HFF-Myc (cell line): Measurements from ENCODE around the gene WWOX.

Source experiments
- DNase-seq: peaks from one replicate; pipeline ENCODE4 v3.0.0-alpha.2; 2011; ENCODE audit warnings: low read depth; ENCODE audit errors: extremely low read depth
- H3K4me3 ChIP-seq: replicated peaks from 2 replicates; pipeline ENCODE4 v1.5.1; 2011; ENCODE audit warnings: low read depth, mild to moderate bottlenecking, control low read depth, low read length
- TF ChIP-seq, protein P1 (sequence below): IDR thresholded peaks from 2 replicates; pipeline ENCODE4 v1.5.1; 2012; ENCODE audit warnings: mild to moderate bottlenecking, low read depth, low read length, control low read depth; ENCODE audit errors: missing control alignments

WWOX gene

GRCh38 chr16:79261944-79262552 is 1162.6 kb downstream of the WWOX start:
- no peak for DNase-seq
- TF ChIP-seq, protein P1, sequence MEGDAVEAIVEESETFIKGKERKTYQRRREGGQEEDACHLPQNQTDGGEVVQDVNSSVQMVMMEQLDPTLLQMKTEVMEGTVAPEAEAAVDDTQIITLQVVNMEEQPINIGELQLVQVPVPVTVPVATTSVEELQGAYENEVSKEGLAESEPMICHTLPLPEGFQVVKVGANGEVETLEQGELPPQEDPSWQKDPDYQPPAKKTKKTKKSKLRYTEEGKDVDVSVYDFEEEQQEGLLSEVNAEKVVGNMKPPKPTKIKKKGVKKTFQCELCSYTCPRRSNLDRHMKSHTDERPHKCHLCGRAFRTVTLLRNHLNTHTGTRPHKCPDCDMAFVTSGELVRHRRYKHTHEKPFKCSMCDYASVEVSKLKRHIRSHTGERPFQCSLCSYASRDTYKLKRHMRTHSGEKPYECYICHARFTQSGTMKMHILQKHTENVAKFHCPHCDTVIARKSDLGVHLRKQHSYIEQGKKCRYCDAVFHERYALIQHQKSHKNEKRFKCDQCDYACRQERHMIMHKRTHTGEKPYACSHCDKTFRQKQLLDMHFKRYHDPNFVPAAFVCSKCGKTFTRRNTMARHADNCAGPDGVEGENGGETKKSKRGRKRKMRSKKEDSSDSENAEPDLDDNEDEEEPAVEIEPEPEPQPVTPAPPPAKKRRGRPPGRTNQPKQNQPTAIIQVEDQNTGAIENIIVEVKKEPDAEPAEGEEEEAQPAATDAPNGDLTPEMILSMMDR: no peak
- no peak overlapping the region for H3K4me3 ChIP-seq
